AG09319 (cell line): ENCODE data around the gene ZSCAN10.
"Not testable (repeated sequence)": the region's sequence is repeated elsewhere in the genome, so short reads cannot be mapped to it uniquely, and the experiment has no call there.

ENCODE experiments used
- DNase-seq: peaks from one replicate; pipeline ENCODE4 v3.0.0-alpha.2; 2010; ENCODE audit warnings: low read depth; ENCODE audit errors: extremely low read depth
- TF ChIP-seq, protein P1 (sequence below): IDR thresholded peaks from 2 replicates; pipeline ENCODE4 v1.5.1; 2011; ENCODE audit warnings: low read depth, mild to moderate bottlenecking, inconsistent platforms, low read length, moderate library complexity

The ZSCAN10 gene

DNA sequence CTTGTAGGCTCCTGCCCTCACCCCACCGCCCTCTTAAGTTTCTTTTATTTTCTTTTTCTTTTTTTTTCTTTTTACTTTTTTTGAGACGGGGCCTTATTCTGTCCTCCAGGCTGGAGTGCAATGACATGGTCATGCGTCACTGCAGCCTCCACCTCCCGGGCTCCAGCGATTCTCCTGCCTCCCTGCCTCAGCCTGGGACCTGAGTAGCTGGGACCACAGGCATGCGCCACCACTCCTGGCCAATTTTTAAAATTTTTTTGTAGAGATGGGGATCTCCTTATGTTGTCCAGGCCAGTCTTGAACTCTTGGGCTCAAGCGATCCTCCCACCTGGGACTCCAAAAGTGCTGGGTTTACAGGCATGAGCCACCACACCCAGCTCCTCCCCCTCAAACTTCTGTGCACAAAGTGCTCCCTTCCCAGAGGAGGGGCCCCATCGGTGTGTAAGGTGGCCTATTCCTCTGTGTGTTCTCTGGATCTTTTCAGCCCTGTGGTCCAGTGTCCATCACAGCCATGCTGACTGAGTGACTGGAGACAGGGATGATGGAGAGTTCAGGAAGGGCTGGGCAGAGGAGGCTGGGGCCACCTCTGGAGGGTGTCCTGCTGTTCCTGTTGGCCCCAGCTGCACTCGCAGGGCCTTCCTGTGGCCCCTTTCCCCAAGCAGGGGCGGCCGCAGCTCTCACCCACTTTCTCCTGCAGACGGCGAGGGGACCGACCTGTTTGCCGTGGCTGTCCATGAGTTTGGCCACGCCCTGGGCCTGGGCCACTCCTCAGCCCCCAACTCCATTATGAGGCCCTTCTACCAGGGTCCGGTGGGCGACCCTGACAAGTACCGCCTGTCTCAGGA, 42.5 kb downstream of the ZSCAN10 start:
- TF ChIP-seq, protein P1, sequence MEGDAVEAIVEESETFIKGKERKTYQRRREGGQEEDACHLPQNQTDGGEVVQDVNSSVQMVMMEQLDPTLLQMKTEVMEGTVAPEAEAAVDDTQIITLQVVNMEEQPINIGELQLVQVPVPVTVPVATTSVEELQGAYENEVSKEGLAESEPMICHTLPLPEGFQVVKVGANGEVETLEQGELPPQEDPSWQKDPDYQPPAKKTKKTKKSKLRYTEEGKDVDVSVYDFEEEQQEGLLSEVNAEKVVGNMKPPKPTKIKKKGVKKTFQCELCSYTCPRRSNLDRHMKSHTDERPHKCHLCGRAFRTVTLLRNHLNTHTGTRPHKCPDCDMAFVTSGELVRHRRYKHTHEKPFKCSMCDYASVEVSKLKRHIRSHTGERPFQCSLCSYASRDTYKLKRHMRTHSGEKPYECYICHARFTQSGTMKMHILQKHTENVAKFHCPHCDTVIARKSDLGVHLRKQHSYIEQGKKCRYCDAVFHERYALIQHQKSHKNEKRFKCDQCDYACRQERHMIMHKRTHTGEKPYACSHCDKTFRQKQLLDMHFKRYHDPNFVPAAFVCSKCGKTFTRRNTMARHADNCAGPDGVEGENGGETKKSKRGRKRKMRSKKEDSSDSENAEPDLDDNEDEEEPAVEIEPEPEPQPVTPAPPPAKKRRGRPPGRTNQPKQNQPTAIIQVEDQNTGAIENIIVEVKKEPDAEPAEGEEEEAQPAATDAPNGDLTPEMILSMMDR = no peak
- DNase-seq = no peak

DNA sequence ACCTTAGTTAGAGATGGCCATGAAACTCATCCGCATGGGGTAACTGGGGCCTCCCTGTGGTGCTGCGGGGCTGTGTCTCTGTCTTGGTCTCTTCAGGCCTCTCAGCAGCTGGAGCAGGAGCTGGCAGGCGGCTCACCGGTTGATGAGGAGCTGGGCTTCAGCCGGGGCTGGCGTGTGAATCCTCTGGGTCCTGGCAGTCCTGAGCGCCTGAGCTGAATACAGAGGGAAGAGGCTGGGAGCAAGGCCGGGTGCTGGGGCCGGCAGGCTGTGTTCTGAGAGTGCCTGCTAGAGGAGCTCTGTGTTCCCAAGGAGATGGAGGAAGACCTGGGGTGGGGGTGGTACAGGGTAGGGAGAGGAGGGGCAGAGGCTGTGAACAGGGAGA, 43.4 kb downstream of the ZSCAN10 start:
- not testable (repeated sequence) for DNase-seq

DNA sequence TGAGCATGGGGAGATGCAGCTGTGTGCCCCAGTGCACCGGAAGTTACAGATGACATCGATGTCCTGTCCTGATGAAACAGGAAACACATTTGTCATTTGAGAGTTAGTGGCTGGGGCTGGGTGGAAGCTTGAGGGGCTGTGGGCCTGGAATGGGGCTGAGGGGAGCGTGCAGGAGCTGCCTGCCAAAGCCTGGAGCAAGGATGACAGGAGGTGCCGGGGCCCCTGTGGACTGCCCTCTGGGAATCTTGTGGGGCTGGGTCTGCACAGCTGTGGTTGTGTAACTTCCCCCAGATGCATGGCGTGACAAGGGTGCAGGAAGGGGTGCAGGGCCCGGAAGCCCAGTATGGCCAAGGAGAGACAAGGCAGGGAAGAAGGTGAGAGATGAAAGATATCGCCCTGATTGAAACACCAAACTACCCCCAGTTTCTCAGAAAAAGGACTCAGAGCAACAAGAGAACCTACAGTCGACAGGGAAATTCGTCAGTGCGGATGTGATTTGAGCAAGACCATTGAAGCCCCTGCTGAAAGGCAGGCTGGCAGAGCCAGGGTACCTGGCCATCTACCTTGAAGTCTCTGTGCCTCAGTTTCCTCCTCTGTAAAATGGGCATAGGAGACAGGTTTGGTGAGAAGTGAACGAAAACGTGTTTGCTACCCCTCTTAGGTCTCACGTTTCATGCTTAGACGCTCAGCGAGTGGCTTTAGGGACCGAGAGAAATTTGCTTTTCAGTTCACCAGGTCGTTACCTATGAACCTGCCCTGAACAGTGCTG, 43.9 kb downstream of the ZSCAN10 start:
- TF ChIP-seq, protein P1 = no peak
- DNase-seq = no peak

DNA sequence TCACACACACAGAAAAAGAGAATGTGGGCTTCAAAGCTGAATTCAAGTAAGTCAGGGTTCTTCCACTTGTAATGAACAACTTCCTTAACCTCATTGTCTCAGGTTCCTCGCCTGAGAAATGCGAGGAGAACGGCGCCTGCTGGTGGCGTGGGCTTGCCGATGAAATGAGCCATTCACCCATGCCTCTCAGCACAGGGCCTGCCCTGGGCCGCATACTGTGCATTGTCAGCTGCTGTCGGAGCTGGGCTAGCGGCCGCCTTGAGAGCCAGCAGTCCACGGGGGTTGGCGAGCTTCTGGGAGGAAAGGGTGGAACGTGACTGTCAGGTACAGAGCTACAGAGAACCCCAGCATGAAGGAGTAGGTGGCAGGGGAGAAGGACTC, 45.8 kb downstream of the ZSCAN10 start:
- not testable (repeated sequence) for DNase-seq

DNA sequence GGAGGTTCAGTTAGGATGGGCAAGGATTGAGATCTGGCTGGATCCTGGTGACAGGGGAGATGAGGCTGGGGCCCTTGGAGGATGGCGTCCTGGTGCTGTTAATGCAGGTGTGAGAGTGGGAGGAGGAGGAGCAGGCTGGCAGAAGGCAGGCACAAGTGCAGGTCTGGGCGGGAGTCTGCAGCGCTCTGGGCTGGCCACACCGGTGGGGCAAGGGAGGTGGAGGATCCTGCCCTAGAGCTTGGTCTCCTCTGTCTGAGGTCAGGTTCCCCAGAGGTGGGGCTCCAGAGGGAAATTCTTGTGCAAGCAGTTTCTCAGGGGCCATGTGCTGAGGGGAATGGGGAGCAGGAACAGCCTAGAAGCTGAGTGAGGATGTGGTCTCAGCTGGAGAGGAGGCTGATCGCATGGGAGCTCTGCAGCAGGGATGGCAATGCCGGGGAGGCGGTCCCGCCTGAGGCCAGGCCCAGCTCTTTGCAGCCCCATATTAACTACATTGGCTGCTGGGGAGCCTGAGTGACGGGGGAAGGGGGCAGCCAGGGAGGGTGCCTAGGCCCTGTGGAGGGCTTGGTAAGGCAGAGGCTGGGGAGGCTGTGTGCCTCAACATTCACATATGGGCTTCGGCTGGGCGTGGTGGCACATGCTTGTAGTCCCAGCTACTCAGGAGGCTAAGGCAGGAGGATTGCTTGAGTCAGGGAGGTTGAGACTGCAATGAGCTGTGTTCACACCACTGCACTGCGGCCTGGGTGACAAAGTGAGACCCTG, 46.3 kb downstream of the ZSCAN10 start:
- DNase-seq = not testable (repeated sequence)

DNA sequence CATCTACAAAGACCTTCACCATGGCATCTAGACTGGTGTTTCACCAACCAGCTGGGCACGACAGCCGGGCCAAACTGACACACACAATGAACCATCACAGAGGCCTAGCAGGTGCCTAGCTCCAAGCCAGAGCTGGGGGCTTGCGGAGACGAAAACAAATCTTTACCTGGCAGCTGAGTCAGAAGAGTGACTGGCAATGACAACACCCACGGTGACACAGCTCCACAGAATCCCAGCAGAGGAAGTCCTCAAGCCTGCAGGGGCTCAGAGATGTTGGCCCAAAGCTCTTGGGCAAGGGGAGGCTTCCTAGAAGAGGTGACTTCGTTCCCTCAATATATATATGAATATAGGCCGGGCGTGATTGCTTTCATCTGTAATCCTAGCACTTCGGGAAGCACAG, 47.6 kb downstream of the ZSCAN10 start:
- DNase-seq = no peak
- TF ChIP-seq, protein P1 = no peak

DNA sequence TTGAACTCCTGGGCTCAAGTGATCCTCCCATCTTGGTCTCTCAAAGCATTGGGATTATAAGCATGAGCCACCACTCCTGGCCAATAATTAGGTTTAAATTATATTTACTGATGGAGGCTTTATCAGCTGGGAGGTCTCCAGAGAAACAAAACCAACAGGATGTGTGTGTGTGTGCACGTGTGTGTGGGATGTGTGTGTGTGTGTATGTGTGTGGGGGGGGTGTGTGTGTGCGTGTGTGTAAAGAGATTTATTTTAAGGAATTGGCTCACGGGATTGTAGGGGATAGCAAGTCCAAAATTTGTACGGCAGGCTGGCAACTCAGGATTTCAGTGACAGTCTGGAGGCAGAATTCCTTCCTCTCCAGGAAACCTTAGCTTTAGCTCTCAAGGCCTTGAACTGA, 48.1 kb downstream of the ZSCAN10 start:
- TF ChIP-seq, protein P1 = no peak
- DNase-seq = no peak

DNA sequence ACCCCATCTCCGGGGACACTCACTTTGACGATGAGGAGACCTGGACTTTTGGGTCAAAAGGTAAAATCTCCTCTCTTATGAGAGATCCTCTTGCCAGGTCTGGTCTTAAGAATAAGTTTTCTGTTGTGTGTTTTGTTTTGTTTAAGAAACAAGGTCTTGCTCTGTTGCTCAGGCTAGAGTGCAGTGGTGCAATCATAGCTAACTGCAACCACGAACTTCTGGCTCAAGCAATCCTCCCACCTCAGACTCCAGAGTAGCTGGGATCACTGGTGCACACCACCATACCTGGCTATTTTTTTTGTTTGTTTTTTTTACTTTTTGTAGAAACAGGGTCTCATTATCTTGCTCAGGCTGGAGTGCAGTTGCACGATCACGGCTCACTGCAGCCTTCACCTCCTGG, 48.6 kb downstream of the ZSCAN10 start:
- TF ChIP-seq, protein P1 = no peak
- no peak for DNase-seq
